GM19455 (cell line): ENCODE measurements around the gene TOR4A.
"Not testable (repeated sequence)": the region's sequence is repeated elsewhere in the genome, so short reads cannot be mapped to it uniquely, and the experiment has no call there.

Source experiments
- ATAC-seq: cut with Tn5 transposase; IDR thresholded peaks from one replicate; pipeline ENCODE4 v1.9.1; 2021; ENCODE audit not compliant: unreplicated experiment

TOR4A gene

DNA sequence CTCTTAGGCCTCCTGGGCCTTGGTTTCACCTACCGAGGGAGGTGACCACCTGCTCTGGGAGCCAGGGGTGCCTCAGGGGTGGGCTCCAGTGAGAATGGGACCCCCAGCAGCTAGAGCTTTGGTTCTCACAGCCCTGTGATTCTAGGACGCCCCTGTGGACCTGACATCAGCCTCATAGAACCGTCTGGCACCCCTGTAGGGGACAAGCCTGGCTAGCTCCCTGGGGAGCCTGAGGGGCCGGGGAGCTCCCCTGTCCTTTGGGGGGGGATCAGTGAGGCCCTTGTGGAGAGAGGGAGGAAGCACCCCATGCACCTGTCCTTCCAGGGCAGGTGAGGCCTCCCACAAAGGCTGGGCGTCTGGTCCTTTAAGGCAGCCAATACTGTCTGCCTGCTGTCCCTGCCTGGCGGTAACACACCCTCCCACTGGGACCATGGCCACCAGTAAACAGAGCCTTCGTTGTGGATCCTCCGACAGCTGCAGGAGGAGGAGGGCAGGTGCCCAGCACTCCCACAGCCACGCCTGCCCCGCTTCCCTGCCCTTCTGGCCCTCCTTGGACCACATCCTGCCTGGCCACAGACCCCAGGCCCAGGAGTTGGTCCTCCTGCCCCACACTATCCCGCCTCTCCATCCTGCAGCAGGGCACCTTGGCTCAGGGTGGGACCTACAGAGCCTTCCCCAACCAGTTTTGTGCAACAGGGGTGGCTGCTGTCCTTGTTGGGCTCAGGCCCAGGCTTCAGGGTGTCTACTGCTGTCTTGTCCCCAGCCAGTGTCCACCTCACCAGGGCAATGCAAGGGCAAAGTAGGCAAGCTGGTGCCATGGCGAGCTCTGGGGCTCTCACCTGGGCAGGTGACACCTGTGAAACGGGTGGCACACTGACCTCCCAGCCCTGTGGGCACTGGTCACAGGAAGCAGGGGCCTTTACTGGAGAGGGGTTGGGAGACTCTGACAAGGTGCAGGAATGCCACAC lies 39.5 kb upstream of the TOR4A start:
- no peak for ATAC-seq

DNA sequence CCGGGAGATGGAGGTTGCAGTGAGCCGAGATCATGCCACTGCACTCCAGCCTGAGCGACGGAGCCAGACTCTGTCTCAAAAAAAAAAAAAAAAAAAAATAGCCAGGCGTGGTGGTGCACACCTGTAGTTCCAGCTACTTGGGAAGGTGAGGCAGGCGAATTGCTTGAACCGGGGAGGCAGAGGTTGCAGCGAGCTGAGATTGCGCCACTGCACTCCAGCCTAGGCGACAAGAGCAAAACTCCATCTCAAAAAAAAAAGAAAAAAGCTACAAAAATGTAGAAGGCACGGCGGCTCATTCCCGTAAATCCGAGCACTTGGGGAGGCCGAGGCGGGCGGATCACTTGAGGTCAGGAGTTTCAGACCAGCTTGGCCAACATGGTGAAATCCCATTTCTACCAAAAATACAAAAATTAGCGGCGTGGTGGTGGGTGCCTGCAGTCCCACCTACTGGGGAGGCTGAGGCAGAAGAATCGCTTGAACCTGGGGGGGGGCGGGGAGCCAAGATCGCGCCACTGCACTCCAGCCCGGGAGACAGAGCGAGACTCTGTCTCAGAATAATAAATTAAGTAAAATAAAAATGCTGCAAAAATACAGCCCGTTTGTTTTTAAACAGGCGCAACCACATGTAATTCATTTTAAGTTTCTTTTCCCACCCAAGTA lies 37.9 kb upstream of the TOR4A start:
- not testable (repeated sequence) for ATAC-seq

DNA sequence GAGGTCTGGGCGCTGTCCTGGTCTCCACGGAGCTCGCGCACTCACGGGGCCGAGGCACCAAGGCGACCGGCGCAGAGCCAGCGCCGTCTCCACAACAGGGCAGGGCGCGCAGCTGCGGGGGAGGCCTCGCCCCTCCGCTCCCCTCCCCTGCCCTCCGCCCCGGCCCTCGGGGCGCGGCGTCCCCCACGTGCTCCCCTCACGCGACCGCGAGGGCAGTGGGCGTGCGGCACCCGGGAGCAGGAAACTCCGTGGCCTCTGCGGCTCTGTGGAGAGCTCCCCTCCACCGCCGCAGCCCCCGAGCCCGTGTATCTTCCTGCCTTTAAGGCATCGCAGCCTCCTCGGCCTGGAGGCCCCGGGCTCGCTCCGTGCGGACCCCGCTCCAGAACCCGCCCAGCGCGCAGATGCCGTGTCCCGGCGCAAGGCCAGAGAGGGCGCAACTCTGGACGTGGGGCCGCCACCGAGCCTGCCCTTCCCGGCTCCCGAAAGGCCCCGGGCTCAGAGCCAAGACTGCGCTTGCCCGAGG lies 37.1 kb upstream of the TOR4A start:
- peak; percentile 24 for ATAC-seq

DNA sequence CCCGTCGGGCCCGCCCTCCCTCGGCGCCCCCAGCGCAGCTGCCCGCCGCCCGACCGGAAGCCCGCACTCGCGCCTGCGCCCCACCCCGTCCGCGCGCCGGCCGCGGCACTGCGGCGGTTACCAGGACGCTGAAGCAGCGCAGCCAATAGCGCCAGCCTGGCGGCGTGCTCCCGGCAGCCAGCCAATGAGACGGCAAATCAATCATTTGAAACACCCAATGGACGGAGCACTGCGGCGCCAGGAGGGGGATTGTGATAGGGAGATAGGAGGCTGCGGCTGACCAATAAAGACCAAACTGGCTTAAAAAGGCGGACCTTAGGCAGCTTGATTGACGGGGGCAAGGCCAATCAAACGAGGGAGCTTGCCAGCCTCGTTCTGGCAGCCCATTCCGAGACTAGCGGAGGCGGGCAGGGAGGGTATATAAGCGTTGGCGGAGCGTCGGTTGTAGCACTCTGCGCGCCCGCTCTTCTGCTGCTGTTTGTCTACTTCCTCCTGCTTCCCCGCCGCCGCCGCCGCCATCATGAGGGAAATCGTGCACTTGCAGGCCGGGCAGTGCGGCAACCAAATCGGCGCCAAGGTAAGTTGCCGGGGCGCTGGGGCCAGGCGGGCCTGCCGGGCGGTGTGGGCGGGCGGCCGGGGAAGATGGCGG lies 36.6 kb upstream of the TOR4A start, which contains the start of gene TUBB4B:
Gene TUBB4B (plus strand): TSS at position 447 of the 649 bp plus-strand sequence. CDS start 74 bp downstream, at position 521.
- peak; percentile 70 for ATAC-seq

DNA sequence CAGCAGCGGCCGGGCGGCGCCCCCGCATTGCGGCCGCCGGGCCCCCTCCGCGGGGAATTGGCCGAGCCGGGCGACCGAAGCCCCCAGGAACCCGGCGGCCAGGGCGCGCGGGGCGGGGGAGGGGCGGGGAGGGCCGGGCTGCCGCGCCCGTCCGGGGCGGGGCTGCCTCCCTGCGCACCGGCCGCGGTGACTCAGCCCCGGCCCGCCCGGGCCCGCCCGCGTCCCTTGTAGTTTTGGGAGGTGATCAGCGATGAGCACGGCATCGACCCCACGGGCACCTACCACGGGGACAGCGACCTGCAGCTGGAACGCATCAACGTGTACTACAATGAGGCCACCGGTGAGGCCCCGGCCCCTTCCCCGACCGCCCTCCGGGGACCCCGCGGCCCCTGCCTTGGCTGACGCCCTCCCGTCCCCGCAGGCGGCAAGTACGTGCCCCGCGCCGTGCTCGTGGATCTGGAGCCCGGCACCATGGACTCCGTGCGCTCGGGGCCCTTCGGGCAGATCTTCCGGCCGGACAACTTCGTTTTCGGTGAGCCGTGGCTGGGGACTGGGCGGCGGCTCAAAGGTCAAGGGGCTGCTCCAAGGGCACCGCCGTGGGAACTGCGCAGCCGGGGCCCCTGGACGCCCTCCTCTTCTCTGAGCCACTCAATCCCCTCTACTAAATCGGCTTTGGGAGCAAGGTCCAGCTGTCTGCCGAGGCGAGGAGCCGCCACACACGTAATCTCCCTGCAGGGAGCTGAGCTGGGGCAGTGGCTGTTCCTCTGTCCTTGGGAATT lies 35.8 kb upstream of the TOR4A start:
- ATAC-seq = peak; percentile 6

DNA sequence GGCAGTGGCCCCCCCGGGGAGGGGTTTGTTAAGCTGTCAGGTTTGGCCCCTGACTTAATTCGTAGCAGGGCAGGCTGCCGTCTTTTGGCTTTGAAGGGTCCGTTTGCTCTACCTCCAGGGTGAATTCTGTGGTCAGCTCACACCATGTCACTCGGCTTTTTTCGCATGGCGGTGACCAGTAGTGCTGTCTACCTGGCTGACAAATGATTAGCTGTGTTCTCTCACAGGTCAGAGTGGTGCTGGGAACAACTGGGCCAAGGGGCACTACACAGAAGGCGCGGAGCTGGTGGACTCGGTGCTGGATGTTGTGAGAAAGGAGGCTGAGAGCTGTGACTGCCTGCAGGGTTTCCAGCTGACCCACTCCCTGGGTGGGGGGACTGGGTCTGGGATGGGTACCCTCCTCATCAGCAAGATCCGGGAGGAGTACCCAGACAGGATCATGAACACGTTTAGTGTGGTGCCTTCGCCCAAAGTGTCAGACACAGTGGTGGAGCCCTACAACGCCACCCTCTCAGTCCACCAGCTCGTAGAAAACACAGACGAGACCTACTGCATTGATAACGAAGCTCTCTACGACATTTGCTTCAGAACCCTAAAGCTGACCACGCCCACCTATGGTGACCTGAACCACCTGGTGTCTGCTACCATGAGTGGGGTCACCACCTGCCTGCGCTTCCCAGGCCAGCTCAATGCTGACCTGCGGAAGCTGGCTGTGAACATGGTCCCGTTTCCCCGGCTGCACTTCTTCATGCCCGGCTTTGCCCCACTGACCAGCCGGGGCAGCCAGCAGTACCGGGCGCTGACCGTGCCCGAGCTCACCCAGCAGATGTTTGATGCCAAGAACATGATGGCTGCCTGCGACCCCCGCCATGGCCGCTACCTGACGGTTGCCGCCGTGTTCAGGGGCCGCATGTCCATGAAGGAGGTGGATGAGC lies 35.0 kb upstream of the TOR4A start:
- no peak for ATAC-seq

DNA sequence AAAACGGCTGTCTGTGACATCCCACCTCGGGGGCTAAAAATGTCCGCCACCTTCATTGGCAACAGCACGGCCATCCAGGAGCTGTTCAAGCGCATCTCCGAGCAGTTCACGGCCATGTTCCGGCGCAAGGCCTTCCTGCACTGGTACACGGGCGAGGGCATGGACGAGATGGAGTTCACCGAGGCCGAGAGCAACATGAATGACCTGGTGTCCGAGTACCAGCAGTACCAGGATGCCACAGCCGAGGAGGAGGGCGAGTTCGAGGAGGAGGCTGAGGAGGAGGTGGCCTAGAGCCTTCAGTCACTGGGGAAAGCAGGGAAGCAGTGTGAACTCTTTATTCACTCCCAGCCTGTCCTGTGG lies 34.3 kb upstream of the TOR4A start:
- not testable (repeated sequence) for ATAC-seq

DNA sequence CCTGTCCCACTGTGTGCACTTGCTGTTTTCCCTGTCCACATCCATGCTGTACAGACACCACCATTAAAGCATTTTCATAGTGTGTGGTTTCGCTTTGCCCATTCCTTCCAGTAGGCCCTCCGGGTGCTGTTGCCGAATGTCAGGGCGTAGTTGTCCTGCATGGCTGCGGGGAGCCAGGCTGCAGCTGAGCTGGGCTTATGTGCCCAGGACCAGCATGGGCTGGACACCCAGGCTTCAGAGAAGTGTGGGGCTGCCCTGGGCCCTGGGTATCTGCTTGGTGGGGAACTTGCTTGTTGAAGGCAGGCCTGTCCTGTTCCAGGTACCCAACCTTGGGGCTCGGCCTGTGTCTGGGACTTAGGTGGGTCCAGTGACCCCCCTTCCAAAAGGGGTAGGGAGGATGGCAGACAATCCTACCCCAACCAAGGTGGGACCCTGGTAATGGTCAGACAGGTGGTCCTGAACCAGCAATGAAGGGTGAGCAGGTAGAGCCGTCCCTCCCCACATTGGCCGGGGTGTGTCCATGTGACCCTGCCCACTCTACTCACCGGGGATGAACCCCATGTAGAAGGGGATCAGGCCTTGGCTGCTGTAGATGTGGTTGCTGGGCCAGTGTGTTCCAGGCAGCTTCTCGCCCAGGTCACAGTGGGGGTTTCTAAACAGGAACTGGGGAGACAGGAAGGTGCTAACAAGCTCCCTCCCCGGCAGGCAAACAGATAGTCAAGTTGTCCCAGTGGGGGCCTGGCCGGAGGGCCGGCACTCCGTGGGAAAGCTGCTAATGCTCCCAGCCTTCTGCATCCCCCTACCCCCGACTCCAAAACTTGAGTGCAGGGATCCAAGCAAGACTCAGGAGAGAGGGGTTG lies 33.7 kb upstream of the TOR4A start:
- no peak for ATAC-seq

DNA sequence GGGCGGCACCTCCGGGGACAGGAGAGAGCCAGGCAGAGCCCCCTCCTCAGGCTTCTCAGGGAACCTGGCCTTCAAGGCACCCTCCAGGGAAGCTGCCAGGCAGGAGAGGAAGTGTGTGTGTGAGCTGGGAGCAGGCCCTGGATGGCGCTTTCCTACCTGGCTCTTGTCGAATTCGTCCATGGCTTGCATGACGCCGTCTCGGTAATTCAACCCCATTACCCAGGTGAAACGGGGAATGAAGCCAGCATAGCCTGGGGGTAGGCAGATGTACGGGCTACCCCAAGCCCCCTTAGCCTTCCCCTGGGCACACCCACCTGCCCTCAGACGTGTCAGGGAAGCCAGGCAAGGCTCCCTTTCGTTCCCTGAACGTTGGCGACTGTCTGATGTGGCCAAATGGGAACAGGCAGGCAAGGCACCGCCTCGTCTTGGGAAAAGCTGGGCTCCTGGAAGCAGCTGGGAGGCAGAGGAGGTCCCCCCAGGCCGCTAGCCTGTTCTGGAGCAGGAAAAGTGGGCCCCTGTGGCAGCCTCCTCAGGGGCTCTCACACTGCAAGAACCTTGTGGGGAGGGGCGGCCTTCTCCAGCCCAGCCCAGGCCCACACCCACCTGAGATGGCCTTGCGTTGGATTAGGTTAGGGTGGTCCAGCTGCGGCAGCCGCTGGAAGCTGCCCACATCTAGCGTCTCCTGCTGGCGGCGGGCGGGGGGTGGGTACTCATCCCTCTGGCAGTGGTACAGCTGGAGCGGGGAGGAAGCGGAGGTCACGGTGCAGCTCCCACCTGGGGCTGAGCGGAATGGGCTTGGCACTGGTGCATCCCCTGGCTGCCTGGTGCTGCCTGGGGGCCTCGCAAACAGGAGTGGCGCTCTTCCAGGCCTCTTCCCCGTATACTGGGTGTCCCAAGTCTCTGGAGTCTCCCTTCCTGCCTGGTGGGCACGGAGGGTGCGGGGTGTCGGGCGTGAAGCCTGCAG lies 32.8 kb upstream of the TOR4A start:
- ATAC-seq = no peak

DNA sequence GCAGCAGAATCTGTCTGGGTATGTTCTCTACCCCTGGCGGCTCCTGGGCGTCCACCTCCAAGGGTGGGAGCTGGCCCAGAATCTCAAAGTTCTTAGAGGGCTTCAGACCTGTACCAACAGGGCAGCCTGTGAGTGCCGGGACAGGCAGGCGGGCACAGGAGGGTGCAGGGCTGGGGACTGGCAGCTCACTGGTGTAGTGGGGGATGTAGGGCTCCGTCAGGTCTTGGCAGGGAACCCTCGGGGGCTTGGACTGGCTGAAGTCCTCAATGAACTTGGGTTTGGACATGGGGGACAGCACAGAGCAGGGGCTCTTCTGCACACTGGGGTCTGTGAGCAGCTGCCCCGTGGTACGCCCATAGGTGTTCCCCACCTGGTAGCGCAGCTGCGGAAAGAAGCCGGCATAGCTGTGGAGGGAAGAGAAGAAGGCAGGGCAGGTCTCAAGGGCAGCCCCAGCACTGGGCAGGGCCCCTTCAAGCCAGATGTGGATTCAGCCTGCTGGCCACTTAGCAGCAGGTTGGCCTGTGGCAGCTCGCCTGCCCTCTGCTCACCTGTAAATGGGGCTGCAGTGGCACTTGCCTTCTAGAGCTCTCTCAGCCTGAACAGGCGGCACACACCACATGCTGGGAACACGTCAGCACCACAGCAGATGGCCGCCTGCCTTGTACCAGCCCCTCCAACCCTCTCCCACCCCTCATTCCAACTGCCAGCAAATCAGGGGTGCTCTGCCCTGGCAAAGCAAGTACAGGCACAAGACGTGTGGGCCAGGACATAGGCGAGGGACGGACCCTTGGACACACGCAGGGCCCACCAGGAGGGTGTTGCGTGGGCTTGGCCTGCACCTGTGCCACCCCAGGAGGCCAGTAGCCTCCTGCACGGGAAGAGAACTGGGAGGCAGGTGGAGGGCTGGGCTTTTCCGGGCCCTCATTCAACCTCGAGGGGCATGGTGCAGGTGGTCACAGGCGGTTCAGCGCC lies 31.8 kb upstream of the TOR4A start:
- ATAC-seq = no peak

DNA sequence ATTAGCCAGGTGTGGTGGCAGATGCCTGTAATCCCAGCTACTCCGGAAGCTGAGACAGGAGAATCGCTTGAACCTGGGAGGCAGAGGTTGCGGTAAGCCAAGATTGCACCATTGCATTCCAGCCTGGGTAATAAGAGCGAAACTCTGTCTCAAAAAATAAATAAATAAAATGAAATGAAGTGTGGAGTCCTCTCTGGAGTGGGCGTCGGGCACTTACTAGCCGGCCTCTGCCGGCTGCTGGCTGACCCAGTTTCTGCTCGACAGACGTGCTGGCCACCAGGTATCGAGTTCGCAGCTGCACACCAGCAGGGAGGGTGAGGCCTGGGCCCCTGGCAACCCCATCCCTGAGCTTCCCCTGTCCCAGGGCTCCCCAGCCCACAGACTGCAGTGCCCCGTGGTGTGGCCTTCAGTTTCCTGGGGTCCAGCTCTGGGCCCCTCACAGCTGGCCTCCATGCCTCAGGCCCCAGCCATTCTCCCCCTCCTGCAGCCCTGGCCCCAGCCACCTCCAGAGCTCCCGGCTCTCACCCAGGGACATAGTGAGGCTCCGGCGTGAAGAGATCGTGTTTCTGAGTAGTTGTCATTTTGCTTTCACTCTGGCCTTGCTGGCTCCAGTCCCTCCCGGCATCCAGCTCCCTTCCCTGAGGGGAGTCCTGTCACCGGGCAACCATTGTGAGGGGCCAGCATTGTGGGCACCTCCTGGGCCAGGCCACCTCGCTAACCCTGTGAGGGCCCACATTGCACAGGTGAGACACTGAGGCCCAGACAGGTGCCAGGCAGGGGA lies 30.2 kb upstream of the TOR4A start:
- ATAC-seq = no peak

DNA sequence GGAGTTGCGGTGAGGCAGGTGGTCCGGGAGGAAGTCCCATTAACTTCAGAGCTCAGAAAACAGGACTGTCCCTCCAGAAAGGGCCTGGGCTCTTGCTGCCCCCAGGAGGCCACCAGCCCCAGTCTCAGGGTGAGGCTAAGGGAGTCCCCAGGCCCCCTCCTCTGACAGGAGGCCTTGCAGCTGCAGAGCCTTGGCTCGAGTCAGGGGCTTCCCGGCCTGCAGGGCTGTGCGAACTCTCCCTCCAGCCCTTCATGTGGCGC lies 29.7 kb upstream of the TOR4A start:
- no peak for ATAC-seq

DNA sequence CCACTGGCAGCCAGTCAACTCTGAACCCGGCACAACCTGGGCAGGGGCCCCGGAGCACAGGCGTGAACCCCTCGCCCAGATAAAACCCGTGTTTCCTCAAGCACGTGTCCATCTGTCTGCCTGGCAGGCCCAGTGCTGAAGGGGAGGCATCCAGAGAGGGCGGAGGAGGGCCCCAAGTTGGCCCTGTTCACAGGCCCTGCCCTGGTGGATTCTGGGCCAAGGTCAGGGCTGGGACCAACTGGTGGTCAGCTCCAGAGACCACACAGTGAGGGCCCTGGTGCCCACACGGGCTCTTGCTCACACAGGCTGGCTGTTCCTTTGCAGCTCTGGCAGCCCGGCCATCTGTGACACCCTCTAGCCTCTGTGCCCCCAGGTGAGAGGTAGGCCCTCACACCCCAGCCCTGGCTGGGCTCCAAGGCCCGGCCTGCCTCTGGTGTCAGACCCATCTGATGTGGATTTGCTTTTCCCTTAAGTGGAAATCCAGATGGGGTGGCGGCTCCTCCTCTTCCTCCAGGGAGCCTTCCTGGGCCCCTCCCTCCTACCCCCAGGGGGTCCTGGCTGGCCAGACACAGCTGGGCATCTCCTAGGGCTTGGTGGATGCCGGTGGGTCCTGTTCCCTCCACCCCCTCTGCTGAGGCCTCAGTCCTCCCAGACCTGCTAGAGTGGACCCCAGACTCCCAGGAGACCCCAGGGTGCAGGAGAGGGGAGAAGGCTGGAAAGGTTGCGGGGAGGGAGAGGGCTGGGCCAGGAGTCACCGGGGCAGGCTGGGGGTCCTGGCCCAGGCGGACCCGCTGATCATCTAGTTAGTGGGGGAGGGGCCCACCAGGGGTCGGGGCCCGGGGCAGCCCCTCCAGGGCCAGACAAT lies 27.0 kb upstream of the TOR4A start:
- ATAC-seq = no peak

DNA sequence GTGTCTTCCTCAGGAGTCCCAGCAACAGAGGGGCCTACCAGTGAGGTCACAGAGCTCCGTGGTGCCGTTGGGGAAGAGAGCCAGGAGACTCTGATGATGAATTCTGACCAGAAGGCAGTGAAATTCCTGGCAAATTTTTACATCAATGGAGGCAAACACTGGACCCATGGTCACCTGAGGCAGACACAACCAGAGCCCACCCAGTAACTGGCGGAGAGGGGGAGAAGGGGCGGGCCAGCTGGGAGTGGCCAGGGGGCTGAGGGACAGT lies 26.4 kb upstream of the TOR4A start, which contains the start of gene STPG3:
Gene STPG3 (plus strand): TSS at position 93 of the 268 bp plus-strand sequence. CDS start 1 bp downstream, at position 94.
- no peak for ATAC-seq
